Panc1 (cell line): ENCODE results near the gene DPM2.

Source experiments
- CTCF ChIP-seq: fragments of 450-650 bp; IDR thresholded peaks from 2 replicates; pipeline ENCODE4 v1.5.1; 2017; ENCODE audit warnings: mild to moderate bottlenecking
- POLR2AphosphoS5 ChIP-seq: IDR thresholded peaks from 2 replicates; pipeline ENCODE4 v1.6.1; 2012; ENCODE audit warnings: mild to moderate bottlenecking, low read depth, low read length, moderate library complexity
- SIN3A ChIP-seq: IDR thresholded peaks from 2 replicates; pipeline ENCODE4 v1.6.1; 2012; ENCODE audit warnings: low read depth, mild to moderate bottlenecking, low read length, moderate library complexity, borderline replicate concordance; ENCODE audit not compliant: insufficient read depth

- no peak for TF ChIP-seq CTCF
- no peak for TF ChIP-seq POLR2AphosphoS5
- no peak for TF ChIP-seq SIN3A
Measured at GRCh38 chr9:127959398-127959797, 21.7 kb upstream of the DPM2 start.
